DMS53 treated with DMSO at 0.1 percent for 48 hours (cell line): ENCODE results near the gene NEUROD1.
"Not testable (repeated sequence)": the region's sequence is repeated elsewhere in the genome, so short reads cannot be mapped to it uniquely, and the experiment has no call there.

Experiments
- DNase-seq: peaks from one replicate; lab custom pipeline; 2025; ENCODE audit not compliant: unreplicated experiment; lab: John Stamatoyannopoulos, UW

Gene NEUROD1

DNA sequence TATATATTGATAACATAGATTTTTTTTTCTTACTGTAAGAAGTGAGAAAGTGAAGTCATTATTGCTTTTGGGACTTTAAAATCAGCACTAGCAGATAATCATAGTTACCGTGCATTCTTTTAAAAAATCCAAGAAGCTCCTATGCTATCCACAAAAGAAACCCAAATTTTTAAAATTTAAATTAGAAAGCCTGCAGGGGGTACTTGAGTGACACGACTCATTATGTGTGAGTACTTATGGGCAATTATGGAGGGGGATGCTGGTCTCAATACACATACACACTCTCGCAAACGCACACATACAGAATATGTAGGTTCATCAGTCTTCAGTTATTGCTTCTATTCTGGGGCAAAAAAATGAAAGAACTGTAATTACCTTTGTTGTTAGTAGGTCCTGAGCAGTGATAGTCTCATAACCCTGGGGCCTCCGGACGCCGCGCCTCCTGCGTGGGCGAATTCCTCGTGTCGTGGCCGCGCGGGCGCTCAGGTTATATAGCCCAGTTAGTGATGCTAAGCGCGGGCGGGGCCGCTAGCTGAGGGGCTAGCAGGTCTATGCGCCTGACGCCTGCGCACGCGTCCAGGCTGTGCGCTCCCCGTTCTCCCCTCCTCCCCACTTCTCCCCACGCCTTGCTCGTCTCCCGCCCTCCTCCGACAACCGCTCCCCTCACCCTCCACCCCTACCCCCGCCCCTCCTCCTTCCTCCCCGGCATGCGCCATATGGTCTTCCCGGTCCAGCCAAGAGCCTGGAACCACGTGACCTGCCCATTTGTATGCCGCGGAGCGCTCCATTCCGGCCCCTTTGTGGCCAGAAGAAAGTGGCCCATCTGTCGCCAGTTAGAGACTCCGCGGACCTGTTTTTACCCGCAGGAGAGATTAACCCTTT lies at the start of gene NEUROD1:
Gene NEUROD1 (minus strand): TSS at position 463 of the 882 bp plus-strand sequence. CDS start 1,657 bp downstream, outside the sequence.
- DNase-seq: peak; percentile 100

DNA sequence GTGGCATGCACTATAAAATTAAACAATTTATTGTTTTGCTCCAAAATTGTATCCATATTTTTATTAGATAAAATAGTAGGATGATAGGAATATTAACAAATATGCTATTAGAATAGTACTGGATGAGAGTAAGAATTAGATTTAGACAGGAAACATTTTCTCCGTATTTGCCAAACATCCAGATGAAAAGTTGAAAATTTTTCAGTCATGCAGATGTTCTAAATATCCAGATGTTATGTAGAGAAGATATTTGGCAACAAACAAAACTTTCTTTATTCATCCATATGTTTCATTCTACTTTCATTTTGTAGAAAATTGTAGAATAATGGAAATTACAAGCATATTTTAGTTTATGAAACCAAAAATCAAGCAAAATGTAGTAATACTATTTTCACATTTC lies 45.2 kb upstream of the NEUROD1 start:
- no peak for DNase-seq

DNA sequence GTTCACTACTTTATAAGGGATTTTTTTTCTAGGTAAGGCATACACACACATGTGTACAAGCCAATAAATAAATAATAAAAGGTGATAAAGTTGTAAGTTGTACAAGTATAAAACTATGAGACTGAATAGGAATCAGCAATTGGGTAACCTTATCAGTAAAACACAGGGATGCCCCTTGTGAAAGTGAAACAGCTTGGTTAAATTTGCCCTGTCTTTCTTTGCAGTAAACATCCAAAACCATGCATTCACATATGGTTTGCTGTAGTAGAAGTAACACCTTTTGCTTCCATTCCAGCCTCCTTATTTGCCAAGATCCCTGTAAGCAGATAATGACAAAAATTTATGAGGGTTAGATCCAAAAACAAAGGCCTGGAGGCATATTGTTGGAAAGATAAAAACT lies 44.3 kb upstream of the NEUROD1 start:
- no peak for DNase-seq

DNA sequence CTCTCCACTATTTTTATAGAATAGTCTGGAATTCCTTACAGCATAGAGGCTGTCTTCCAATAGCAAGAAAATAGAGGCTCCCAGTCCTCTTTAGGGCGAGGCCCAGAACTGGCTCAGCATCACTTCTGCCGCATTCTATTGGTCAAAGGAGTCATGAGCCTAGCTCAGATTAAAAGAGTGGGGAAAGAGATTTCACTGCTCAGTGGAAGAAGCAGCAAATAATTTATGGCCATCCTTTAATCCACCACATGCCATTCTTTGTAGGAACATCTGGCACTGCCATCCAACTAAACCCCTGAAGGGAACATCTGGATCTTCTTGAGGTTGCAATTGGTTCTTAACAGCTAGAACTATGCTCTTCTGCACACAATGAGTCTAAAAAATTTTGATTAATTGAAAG lies 43.4 kb upstream of the NEUROD1 start:
- DNase-seq: no peak

DNA sequence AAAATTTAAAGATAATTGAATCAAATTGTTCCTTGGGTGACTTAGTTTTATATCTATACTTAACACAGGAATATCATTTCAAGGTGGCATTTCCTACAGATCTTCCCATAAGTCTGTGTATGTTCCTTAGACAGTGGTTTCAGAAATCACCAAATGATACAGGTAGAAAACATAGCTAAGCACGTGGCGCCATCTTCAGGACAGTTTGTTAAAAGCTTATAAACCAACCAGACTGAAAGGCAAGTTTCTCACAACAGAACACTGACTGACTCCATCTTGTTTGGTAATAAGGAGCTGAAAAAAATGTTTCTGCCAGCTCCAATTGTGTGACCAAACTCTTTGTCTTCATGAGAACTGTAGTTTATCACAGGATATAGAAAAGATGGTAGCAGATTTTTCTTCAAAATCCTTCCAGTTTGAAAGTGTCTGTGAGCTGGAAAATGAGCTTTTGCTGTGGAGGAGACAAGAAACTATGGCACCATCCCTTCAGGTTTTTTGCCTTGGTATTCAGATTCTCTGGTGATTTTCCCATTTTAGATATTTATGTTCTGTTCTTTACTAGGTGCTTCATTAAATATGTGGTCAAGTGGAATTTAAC lies 34.8 kb upstream of the NEUROD1 start:
- peak; percentile 95 for DNase-seq

DNA sequence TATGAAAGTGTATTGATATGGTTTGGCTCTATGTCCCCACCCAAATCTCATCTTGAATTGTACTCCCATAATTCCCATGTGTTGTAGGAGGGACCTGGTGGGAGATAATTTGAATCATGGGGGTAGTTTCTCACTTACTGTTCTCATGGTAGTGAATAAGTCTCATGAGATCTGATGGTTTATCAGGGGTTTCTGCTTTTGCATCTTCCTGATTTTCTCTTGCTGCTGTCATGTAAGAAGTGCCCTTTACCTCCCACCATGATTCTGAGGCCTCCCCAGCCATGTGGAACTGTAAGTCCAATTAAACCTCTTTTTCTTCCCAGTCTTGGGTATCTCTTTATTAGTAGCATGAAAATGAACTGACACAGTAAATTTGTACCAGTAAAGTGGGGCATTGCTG lies 30.7 kb upstream of the NEUROD1 start:
- DNase-seq: not testable (repeated sequence)

DNA sequence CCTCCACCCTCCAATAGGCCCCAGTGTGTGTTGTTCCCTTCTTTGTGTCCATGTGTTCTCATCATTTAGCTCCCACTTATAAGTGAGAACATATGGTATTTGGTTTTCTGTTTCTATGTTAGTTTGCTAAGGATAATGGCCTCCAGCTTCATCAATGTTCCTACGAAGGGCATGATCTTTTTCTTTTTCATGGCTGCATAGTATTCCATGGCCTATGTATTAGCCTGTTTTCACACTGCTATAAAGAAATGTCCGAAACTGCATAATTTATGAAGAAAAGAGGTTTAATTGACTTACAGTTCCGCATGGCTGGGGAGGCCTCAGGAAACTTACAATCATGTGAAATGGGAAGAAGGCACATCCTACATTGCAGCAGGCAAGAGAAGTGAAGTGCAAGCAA lies 22.2 kb upstream of the NEUROD1 start:
- DNase-seq: not testable (repeated sequence)

DNA sequence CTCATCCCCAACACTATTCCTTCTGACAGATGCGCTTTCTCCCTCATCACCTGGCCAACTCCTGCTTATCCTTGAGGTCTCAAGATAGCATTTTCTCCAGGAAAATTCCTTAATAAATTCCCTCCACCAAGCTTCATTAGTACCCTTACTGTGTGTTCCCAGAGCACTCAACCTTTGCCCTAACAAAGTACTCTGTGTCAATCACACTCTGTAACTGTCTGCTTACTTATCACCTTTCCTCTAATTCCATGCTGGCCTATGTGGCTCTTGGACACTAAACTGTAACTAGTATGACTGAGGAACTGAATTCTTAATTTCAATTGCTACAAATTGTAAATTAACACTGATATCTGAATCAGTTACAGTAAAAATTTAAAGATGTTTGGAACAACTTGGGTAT lies 17.9 kb upstream of the NEUROD1 start:
- no peak for DNase-seq

DNA sequence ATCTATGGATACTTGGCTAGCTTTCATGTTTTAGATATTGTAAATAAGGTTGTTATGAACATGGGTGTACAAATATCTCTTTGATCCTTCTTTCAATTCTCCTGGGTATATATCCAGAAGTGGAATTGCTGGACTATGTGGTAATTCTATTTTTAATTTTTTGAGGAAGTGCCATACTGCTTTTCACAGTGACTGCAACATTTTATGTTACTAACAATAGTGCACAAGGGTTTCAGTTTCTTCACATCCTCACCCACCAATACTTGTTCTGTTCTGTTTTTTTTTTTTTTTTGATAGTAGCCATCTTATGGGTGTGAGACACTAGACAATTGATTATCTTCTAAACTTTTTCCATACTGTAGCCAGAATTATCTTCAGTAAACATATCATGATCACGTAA lies 17.3 kb upstream of the NEUROD1 start:
- no peak for DNase-seq

DNA sequence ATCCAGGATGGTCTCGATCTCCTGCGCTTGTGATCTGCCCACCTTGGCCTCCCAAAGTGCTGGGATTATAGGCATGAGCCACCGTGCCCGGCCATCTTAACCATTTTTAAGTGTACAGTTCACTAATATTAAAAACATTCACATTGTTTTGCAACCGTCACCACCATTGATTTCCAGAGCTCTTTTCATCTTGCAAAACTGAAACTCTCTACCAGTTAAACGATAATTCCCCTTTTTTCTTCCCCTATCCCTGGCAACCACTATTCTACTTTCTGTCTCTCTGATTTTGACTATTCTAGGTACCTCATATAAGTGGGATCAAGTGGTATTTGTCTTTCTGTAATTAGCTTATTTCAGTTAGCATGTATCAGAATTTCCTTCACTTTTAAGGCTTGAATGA lies 16.8 kb upstream of the NEUROD1 start:
- DNase-seq: no peak

DNA sequence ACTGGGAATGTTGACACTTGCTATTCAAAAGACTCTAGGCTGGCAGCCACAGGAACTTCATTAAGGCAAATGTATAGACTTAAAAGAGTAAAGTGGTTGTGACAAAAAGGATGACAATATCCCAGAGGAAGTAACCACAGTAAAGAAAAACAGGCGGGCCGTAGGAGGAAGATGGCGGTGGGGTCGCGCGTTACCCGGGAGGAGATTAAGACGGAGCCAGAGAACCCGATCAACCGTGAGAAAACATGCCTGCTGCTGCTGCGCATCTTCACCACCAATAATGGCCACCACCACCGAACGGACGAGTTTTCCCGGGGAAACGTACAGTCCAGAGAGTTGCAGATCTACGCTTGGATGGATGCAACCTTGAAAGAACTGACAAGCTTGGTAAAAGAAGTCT lies 14.0 kb upstream of the NEUROD1 start:
- no peak for DNase-seq

DNA sequence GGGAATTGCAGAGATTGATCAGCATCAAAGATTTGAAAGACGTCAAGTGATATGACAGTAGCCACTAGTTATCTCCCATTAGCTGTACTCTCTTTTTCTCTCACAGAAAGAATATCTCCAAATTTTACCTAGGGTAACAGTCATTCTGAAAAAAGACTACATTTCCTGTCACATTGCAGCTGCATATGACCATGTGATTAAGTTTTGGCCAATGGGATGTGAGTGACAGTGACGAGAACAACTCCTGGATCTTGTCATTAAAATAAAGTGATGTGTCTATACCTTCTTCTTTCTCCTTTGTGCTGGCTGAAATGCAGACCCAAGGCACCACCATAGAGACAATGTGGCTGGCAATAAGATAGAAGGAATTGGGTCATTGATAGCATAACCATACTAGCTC lies 10.5 kb upstream of the NEUROD1 start:
- DNase-seq: no peak

DNA sequence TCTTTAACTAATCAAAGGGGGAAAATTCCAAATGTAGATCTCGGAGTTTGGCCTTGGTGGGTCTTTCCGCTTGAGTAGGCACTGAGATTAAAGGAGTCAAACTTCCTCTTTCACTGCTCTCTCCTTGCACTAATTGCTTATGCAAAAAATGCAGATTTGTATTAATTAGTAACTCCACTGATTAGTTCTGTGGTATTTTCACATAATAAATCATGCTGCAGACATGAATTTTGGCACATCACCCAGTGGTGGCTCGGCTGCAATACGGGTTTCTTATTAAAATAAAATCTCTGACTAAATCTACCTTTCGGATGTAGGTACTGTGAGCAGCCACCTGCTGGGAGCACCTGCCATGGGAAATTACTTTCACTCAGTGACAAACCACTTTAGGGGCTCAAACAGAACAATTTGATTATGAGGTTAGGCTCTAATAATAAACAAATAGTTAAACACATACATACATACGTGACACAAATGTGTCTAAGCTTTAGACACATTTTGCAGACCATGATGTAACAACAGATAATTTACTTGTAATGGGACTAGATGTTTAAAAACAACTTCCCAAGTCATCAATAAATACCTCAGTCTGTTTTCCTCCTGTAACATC lies 6.4 kb upstream of the NEUROD1 start:
- no peak for DNase-seq

DNA sequence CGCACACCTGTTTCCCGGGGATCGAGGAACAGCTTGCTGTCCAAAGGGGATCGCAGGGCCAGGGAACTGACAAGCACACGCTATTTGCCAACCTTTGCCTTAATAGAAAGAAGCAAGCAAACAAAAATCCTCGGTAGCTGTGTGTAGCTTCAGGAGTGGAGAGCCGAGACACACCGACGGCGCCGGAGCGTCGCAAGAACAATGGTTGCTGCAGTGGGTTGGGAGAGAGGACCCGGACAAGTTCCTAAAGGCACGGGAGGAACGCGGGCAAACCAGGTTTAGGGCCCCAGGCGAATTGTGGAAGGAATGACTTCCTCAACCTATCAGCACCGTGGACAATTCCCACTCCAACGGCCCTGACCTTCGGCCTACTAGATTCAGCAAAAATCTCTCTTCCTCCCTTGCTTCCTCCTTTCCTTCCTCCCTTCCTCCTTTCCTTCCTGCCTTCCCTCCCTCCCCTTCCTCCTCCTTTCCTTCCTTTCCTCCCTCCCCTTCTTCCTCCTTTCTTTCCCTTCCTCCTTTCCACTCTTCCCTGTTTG lies 4.9 kb upstream of the NEUROD1 start:
- no peak for DNase-seq

DNA sequence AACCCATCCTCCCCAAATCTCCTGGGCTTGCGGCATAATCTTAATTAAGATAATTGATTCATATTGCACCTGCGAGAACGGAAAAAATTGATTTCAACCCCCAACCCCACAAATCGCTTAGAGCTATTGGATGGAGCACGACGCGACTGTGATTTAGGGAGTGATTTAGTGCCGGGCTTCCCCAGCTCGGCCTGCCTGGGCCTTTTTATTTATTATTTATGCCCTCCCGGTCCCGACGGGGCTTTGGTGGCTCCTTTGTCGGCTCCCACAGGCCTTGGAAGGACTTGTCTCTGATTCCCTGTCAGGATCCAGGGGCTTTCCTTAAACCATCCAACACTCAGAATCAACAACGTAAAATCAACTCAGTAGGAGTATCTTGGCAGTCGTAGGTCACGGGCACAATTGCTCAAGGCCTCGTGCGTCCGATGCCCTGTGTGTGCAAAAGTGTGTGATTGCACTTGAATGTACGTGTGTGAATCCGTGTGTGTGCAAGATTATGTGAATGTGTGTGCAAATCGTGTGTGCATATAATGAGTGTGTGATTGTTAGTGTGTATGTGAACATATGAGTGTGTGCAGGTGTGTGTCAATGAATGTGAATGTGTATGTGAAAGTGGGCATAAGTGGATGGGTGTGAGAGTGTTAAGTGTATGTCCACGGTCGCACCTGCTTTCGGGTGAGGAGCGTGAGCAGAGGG lies 4.3 kb upstream of the NEUROD1 start:
- DNase-seq: no peak

DNA sequence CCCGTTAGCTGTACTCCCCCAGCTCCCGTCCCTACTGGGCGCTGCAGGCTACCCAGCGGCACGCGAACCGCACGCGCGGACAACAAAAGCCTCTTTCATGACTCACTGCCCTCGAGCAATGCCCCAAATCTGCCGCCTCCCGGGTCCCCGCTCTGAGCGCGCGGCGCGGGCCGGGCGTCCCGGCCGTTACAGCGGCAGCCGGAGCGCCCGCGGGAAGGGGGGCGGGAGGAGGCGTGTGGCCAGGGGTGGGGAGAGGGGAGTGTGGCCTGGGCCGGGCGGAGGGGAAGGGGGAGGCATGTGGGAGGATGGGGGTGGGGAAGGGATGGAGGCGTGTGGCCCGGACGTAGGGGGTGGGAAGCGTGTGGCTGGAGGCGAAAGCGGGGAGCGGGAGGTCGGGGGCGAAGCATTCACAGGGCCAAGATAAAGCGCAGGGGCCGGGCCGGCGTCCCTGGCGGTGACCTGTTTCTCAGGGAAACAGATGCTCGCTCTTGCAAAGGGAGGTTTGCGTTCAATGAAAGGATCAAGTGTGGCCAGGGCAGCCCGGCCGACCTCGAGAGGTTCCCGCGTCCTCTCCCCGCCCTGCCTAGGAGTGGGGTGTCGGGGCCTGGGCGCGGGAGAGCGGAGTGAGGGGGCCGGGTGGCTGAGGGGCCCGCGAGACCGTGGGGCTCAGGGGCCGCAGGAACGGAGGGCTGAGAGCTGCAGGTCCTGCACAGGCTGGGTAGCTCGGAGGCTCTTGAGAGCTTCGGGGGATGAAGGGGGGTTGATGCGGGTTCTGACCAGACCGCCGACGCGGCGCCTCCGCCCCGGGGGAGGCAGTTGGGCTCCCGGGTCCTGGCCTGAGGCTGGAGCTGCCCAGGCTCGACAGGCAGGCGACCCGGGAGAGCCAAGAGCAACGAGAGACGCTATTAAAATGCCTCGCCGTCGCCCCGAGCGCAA lies 3.5 kb upstream of the NEUROD1 start:
- peak; percentile 64 for DNase-seq

DNA sequence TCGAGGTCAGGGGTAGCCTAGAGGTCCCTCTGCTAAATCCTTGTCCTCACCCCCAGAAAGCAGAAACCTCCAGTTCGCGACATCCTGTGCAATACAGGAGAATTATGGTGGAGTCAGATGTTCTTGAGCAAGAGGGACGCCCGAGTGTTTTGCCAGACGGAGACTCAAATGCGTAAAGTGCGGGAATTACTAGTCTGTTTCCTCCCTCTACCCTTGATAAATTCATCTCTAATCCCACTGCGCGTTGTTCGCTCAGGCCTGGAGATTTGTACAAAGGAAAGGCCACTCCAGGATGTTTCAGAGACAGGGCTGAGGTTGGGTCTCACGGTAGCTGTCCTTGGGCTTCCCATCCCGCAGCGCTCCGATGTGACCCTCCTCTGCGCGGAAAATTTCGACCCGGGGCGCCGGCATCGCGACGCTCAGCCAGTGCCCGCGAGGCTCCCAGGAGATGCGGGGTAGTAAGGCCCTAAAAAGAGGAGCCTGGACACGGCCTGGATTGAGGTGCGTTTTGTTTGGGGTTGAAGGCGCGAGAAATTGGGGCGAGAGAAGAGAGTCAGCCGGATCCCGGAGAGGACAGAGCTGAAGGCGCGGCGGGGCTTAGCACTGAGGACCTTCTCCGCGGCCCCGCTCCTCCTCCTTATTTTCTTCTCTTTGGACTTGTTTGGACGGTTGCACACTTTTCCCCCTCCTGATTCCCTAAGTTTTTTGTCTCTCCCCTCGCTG lies 2.6 kb upstream of the NEUROD1 start:
- no peak for DNase-seq

DNA sequence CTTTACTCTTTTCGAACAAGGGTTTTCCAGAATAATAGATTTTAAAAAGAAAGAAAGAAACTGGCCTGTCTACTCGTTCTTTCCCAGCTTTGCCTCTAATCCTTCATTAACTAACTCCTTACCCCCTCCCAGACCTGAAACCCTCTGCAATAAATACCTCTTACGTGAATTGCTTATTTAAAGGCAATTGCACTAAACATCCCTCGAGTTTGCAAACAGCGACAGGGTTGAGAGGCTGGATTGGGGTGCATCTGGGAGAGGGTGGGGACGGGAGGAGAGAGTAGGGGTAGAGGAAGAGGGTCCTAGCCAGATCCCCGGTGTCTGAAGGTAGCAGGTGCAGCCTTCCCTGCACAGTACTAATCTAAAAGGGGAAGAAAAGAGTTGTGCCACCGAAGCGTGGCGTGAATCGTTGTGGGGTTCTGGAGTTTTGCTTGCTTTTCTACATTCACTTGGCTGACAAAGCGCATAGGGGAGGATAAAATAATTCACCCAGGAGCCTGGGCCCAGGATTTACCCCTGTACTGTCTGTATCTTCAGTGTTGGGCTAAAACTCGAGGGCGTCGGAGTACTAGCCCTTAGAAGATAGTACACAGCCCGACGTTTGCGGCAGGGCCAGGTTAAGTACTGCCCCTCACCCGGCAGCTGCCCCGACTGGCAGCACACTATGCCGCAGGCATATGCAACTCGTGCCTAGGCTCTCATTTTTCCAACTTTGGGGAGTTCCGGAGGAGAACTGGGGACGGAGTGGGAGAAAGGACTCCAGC lies 1.9 kb upstream of the NEUROD1 start:
- DNase-seq: no peak
